GM21360 (cell line): Measurements from ENCODE around the gene C16orf74.

Source experiments
- ATAC-seq: cut with Tn5 transposase; IDR thresholded peaks from one replicate; pipeline ENCODE4 v1.9.1; 2021; ENCODE audit warnings: mild to moderate bottlenecking, moderate library complexity; ENCODE audit not compliant: unreplicated experiment

Gene C16orf74

DNA sequence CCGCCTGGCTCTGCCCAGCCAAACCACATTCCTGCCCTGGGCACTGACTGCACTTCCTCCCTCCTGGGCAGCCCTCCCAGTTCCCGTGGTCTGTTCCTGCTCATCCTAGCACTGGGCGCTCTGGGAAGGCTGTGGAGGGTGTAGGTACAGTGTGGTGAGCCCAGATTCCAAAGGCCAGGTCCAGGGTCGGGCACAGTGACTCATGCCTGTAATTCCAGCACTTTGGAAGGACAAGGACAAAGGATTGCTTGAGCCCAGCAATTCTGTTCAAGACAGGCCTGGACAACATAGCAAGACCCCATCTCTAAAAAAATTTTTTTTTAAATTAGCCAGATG lies 30.6 kb downstream of the C16orf74 start:
- ATAC-seq: no peak

DNA sequence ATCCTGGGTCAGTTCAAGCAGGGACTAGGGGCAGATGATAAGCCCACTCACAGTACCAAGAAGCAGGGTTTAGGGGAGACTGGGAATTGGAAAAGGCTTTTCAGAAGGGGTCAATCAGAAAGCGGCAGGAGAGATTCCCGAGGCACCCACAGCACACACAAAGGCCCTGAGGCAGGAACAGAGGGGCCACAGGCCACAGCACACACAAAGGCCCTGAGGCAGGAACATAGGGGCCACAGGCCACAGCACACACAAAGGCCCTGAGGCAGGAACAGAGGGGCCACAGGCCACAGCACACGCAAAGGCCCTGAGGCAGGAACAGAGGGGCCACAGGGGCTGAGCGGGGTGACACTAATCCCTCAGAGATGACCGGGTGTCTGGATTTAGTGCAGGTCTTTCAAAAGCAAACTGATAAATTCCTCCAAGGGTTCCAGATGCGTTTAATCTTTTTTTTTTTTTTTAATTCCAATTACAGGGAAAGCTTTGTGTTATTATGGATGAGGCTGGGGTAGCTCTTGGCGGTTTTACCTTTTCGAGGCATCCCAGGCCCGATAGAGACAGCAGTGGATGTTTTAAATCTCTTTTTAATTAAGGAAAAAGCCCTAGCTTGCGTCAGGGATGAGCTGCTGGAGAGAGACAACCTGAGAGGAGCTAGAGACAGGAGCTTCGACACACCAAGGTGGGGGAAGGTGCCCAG lies 31.1 kb downstream of the C16orf74 start:
- no peak for ATAC-seq

DNA sequence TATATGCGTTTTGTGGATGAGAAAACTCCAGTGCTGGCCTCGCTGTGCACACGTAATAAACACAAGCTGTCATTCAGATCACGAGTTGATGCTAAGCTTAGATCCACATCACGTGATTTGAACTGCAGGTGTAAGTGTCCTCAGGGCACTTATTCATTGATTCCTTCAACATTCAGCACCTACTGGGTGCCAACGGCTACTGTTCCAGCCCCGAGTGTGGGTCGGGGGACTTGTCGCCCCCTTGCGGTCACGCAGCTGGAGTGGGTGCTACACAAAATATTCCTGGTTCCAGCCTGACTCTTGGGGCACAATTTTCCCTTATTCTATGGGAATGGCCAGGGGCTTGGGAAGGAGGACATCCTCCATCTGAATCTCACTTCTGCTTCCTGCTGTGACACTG lies 32.2 kb downstream of the C16orf74 start:
- no peak for ATAC-seq

DNA sequence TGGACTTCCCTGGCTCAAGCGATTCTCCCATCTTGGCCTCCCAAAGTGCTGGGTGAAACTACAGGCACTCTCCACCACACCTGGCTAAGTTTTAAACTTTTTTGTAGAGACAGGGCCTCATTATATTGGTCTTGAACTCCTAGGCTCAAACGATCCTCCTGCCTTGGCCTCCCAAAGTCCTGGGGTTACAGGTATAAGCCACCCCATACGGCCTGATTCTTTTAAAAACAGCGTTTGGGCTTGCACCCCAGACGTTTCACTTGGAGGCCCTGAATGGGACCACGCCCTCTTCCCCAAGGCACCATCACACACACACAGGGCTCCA lies 32.8 kb downstream of the C16orf74 start:
- ATAC-seq: no peak

DNA sequence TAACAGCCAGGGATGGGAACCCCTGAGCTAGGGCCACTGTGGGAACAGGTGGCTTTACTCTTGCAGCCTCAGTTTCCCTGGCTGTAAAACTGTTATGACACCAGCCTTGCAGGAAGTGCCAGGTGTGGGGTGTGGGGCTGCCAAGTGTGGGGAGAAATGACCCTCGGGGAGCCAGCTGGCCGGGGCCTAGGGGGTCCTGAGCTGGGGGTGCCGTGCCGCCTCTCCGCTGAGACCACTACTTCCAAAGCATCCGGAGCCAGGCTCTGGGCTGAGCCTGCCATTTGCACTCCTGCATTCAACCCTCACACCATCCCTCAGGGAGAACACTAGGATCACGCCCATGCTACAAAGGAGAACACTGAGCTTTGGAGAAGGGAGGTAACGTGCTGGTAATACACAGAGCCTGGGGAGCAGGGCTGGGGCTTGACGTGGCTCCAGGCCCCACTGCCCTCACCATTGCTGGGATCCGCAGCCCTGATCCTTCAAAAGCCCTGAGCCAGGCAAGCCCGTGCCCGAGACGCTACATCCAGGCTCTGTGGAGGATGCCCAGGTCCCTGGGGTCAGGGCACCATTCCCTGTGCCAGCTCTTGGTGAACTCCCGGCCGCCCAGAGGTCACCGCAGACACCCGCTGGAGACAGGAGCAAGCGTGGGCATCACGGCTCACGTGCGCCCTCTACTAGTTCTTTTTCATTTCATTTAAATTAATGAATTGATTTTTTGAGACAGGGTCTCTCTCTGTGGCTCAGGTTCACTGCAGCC lies 33.3 kb downstream of the C16orf74 start:
- no peak for ATAC-seq

DNA sequence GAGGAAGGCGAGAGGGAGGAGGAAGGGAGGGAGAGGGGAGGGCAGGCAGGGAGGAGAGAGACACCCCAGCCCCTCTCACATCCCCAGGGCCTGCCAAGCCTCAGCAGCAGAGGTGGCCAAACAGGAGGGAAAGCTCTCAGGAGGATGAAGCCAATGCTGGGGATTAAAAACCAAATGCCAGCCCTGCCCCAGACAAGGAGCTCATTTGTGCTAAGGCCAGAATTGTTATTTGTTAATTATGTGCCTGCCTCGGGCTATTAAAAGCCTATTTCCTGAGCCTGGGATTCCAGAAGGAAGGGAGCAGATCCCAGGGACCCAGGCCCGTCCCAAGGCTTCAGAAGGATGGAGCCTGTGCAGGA lies 34.2 kb downstream of the C16orf74 start:
- ATAC-seq: no peak

DNA sequence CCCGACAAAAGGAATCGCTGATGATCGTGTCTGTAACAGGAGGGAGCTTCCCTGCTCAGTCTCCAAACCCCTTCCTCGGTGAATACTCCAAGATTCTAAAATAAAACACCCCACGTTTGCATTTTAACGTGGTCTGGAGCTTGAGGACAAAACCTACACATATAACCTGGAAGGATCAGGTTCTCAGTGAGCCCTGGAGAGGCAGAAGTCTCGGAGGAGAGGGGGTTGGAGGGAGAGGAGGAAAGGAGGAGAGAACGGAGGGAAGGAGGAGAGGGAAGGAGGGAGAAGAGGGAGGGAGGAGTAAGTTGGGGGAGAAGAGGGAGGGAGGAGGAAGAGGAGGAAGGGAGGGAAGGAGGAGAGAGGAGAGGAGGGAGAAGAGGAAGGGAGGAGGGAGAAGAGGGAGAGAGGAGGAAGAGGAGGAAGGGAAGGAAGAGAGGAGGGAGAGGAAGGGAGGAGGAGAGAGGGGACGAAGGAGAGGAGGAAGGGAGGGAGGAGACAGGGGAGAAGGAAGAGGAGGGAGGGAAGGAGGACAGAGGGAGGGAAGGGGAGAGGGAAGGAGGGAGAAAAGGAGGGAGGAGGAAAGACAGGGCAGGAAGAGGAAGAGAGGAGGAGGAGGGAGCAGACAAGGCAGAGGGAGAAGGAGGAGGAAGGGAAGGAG lies 34.7 kb downstream of the C16orf74 start:
- no peak for ATAC-seq

DNA sequence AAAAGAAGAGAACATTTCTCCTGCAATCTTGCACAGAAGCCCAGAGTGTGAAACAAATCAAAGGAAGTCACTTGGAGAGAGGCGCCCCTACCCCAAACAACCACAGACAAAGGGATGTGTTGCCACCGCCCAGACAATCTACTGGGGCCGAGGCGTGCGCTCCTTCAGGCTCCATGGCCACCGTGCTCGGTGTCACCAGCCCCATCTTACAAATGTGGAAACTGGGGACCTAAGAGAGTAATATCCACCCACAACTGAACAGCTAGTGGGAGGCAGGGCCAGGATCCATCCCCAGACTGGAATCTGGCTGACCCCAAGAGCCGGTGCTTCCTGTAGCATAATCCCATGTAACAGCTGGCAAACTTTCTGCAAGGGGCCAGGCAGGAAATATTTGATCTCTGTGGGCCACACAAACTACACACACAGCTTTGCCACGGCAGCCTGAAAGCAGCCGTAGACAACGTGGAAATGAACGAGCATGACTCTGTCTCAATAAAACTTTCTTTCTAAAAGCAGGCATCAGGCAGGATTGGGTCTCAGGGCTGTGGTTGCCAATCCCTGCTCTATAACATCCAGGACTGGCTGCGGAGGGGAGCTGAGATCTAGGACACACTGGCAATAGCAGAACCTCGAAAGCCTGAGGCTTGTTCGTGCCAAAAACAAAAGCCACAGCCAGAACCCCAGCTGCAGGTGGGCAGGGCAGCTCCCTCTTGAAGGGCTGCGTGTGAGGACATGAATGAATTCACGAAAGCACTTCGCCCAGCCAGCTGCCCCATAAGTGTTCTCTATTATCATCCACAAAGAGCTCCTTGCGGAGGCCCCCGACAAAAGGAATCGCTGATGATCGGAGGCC lies 35.5 kb downstream of the C16orf74 start:
- ATAC-seq: no peak

DNA sequence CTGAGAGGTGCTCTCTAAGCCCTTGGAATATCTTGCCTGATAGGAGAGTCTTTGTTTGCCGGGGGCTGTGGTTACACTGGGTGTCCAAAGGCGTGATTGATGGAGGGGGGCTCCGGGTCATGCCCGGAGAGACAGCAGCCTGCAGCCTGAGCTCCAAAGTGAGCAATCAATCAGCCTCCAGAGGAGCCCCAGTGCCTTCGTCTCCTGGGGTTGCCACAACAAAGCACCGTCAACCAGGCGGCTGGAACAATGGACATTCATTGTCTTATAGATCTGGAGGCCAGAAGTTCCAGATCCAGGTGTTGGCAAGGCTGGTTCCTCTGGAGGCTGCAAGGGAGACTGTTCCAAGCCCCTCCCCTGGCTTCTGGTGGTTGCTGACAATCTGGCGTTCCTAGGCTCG lies 38.1 kb downstream of the C16orf74 start:
- no peak for ATAC-seq

DNA sequence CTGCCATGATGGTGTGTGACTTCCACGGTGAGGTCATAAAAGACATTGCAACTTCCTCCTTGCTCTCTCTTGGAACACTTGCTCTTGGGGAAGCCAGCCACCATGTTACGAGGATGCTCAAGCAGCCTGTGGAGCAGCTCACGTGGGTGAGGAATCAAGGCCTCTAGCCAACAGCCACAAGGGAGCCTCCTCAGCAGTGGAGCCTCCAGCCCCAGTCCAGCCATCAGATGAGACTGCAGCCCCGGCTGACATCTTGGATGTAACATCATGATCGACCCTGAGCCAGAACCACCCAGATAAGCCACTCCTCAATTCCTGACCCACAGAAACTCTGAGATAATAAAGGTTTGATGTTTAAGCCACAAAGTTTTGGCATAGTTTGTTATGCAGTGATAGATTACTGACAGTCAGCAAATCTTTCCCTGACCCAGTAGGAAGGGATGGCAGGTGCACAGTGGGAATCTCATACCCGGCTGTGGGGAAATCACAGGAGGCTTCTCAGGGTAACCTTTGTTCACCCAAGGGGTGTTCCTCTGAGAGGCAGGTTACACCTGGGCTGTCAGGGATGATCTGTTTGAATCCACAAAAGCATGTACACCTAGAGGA lies 38.8 kb downstream of the C16orf74 start:
- no peak for ATAC-seq

DNA sequence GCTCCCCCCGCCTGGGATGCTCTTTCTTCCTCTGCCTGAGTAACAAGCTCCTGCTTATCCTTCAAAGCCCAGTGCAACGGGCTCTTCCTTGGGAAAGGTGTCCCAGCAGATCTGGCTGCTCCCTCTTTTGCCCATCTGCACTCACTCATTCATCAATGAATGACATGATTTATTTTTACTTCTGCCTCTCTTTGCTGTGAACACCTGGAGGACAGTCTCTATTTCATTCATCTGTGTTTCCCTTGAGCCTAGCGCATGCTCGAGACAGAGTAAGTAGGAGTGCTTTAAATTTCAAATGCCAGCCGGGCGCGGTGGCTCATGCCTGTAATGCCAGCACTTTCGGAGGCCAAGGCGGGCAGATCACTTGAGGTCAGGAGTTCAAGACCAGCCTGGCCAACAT lies 40.2 kb downstream of the C16orf74 start:
- ATAC-seq: no peak

DNA sequence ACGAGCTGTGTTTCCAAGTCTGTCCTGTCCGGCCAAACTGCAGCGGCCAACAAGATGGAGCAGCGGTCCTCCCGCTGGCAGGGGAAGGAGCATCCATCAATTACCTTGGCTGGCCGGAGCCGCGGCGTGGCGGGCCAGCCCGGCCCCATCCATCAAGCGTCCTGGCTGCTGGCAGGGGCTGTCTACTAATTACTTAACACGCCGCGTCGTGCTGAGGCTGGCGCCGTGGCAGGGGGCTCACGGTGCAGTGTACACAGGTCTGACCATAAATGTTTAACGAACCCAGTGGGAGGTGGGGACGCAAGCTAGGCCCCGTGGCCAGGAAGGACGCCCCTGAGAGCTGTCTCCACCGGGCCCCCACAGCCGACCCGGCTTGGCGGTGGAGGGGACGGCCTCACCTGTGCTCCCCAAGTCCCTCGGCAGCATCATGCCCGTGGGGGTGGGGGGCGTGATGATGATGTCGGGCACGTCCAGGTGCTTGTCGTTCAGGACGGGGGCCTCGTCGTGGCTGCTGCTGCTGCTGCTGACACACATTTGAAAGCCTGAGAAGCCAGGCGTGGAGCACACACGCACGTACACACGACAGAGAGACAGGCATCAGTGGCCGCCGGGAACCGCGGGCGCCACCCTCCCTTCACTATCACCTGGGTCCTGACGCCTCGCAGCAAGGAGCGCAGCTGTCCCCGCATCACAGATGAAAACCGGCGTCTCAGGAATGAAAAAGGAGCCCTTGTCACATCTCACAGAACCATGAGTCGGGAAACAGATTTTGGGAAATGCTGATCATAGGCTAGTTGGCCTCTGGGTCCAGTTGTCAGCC lies 40.9 kb downstream of the C16orf74 start:
- ATAC-seq: no peak

DNA sequence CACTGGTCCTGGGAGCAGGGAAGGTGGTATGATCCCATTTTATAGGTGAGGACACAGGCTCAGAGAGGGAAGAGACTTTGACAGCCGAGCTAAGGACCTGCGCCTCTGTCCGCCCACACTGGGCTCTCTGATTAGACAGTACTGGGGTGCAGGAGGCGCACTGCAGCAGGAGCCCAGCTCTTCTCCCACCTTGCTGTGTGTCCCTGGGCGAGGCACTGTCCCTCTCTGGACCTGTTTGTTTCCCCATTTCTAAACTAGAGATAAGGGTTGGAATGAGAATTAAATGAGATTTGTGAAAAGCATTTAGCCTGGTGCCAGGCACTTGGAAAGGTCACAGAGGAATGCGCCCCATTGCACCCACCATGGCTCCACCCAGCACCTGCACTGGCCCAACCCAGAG lies 42.6 kb downstream of the C16orf74 start:
- ATAC-seq: no peak

DNA sequence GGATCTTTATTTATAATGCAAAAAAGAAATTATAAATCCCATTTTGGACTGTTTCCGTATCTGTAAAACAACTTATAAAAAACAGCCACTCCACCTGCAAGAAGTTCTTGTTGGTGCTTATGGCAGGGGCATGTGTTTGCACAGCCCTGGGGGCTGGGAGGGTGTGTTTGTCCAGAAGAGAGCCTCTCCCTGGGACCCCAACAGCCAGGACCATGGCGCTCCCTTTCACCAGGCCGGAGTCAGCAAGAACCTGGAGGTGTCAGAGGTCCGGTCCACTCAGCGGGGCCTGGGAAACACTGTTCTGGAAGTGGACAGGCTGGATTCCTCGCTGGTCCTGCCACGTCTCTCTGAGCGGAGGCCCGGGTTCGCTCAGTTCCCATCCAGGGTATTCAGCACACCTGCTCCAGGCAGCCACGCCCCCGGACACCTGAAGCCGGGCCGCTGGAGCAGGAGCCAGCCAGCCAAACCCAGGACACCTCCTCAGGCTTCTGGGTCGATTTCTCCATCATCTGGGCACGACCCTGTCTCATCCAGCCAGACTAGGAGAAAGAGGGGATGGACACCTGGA lies 43.3 kb downstream of the C16orf74 start:
- no peak for ATAC-seq

DNA sequence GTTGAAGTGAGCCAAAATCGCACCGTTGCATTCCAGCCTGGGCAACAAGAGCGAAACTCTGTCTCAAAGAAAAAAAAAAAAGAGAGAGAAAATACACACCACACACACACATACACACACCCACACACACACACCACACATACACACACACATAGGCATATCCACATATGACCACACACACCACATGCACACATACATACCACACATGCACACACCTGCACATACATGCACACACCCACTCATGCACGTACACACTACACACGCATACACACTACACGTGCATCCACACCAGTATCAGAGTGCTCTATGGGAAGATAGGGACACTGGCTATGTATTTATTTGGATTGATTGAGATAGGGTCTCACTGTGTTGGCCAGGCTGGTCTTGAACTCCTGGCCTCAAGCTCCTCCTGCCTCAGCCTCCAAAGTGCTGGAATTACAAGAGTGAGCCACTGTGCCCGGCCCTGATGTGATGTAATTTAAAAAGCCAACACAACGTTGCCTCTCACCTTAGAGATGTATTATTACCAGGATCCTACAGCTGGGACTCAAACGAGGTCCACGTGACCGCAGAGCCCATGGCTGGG lies 44.4 kb downstream of the C16orf74 start:
- ATAC-seq: no peak

DNA sequence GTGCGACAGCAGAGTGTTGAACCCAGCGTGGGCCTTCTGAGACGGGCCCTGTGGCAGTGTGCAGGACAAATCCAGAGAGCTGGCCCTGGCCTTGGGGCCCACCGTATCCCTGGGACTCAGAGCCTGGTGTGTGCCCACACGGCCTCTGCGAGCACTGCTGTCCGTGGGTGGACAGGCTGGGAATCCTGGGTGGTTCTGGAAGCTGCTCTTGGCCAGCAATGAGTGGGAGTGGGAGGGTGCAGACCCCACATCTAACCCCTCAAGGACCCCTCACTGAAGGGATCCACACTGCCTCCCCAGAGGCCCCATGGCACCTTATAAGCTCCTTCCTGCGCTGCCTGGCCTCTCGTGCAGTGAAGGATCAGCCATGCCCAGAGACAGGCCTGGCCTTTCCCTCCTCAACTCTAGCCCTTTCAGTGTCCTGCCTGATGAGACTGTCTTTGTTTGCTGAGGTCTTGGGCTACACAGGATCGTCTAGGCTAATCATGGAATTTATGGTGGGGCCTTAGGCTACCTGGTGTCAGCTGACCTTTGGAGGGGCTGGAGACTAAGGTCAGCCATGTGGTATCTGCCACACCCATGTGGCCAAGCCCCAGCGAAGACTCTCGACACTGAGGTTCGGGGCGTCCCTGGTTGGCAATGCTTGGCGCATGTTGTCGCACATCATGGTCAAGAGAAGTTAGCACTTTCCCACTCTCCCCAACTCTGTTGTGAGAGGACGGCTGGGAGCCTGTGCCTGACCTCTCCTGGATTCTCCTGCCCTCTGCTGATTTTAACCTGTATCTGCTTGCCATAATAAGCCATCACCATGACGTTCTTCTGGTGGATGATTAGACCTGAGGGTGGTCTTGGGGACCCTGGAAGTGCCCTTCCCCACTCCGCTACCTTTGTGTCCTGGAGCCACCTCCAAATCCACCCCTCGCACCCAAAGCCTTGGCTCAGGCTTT lies 45.7 kb downstream of the C16orf74 start:
- no peak for ATAC-seq

DNA sequence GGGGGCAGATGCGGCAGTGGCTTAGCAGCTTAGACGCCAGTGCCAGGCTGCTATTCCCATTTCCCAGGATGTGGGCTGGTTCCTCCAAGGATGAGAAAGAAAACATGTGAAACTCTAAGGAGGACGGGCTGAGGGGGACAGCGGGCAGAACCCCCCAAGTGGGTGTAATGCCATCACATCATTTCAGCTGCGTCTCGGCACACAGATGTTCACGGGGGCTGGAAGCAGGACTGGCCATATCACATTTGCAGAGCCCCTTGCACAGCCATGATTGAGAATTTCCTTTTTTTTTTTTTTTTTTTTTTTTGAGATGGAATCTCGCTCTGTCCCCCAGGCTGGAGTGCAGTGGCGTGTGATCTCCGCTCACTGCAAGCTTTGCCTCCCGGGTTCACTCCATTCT lies 46.9 kb downstream of the C16orf74 start:
- no peak for ATAC-seq

DNA sequence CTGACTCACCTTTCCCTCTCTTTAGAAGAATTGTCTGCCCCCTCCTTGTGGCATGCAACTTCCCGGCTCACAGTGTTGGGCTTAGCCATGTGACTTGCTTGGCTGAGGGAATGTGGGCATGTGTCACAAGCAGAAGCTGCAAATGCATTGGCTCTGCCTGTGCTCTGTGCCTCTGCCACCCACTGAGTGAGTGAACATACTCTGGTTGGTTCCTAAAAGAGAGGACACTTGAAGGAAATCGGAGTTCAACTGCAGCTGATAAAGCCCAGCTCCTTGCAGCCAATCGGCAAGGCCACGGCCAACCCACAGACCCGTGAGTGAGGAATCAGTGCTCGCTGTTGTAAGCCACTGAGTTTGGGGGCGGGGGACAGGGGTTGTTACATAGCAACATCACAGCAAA lies 51.3 kb downstream of the C16orf74 start:
- ATAC-seq: no peak
